G401.6 (cell line): ENCODE measurements around the gene CBFB.
"Not testable (repeated sequence)": the region's sequence is repeated elsewhere in the genome, so short reads cannot be mapped to it uniquely, and the experiment has no call there.

Source experiments
- FAIRE-seq: peaks from 2 replicates; lab custom pipeline; 2012; peaks lifted over from hg19 to GRCh38; lab: Jason Lieb, UNC

CBFB gene

DNA sequence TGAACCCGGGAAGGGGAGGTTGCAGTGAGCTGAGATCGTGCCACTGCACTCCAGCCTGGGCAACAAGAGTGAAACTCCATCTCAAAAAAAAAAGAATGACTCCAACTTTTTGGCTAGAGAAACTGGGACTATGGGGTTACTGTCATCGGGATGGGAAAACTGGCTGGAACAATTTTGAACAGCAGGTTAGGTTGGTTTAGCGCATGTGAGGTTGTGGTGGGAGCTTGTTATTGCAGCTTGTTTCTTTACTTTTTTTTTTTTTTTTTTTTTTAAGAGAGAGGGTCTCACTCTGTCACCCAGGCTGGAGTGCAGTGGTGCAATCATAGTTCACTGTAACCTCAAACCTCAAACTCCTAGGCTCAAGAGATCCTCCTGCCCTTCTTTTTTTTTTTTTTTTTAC is 12.6 kb downstream of the CBFB start:
- FAIRE-seq, result not testable (repeated sequence)

DNA sequence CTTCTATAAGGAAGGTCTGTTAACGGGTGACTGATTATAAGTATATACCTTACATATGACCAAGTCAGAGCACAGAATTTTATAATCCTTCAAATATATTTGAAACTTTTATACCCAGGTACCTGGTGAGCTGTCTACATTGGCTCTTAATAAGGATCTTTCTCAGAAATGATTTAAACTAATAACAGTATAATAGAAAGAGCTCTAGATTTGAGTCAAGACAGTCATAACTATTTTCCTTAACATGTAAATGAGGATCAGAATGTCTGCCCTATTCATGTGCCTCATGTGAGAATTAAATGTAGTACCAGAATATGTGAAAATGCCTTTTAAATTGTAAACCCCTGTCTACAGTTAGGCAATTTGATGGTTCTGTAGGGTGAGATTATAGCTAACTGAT is 14.5 kb downstream of the CBFB start:
- no peak for FAIRE-seq

DNA sequence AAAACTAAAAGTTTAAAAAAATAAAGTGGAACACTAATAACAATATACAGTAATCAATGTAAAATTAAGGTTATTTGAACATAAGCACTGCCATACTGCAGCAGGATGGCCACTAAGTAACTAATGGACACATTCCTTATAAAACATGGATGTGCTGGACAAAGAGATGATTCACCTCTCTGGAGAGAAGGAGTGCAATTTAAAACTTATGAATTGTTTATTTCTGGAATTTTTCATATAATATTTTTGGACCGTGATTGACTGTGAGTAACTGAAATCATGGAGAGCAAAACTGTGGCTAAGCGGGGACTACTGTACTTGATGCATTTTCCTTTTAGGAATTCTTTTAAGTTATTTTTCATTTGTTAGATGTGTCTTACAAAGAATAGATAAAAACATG is 21.8 kb downstream of the CBFB start:
- no peak for FAIRE-seq

DNA sequence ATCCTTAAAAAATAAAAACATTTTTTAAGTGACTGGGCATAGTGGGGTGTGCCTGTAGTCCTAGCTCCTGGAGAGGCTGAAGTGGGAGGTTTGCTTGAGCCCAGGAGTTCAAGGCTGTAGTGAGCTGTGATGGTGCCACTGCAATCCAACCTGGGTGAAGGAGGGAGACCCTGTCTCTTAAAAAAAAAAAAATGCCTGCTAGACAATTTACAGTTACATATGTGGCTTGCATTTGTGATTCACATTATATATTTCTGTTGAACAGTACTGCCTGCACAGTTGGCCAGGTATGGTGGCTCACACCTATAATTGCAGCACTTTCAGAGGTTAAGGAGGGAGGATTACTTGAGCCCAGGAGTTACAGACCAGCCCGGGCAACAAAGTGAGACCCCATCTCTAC is 23.4 kb downstream of the CBFB start:
- no peak for FAIRE-seq

DNA sequence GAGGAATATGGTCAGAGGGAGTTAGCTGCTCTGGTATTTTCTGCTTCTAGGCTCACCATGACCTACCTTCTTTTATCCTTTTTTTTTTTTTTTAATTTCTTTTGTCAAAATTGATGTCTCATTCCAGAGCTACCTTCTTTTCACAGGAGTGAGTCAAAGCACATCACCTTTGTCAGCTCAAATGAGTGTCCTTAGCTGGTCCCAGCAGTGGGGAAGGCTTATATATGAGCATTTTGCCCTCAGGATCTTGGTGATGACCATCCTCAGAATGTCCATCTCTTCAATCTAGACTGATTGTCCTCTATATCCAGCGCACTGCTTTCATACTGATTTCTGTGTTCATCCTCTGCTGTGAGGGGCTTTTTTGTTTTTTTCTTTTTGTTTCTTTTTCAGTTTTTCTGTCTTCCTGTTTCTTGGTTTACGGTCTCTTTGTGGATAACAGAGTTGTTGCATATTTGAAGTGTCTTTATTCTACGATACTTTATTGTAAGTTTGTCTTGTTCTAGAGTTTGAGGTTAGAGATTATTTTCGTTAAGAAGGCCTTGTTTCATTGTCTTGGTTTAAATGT is 24.9 kb downstream of the CBFB start:
- FAIRE-seq, result no peak

DNA sequence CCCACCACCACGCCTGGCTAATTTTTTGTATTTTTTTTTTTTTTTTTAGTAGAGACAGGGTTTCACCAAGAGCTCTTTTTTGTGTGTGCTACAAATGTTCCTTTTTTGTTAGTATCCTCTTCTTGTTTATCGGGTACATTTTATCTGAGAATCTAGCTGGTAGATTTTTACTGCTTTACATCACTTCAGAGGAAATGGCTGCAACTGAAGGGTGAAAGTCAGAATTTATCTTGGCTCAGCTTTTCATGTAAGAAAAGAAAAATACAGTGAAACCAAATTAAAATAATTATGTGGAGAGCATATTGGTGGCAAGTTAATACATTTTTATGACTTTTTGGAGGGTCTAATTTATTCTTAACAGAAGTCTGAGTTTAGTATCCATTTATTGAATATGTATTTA is 26.0 kb downstream of the CBFB start:
- no peak for FAIRE-seq

DNA sequence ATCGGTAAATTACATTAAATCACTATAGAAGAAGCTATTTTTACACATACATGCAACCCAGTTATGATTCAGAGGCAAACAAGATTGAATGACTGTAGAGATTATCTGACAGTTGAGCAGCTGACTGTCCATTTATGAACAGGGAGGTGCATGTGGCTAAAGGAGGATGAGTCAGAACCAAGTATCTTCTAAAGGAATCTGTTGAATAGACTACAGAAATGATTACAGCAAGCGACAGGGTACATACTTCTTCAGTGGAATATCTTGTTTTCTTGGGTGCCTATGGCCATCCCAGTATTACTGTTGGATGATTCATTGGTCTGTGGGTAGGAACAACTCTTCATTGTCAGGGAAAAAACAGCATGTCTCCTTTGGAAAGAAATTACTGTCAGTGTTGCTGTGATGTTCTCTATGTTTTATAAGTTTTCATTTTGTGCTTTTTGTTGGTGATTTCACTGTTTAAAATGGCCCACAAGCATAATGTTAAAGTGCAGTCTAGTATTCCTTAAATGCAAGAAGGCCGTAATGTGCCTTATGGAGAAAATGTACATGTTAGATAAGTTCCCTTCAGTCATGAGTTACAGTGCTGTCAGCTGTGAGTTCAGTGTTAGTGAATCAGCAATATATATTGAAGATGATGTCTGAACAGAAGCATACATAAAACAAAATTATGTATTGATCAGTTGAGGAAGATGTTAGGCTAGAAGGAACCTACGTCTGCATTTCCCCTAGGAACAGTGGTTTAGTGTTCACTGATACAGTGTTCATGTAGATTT is 27.0 kb downstream of the CBFB start:
- FAIRE-seq, result no peak

DNA sequence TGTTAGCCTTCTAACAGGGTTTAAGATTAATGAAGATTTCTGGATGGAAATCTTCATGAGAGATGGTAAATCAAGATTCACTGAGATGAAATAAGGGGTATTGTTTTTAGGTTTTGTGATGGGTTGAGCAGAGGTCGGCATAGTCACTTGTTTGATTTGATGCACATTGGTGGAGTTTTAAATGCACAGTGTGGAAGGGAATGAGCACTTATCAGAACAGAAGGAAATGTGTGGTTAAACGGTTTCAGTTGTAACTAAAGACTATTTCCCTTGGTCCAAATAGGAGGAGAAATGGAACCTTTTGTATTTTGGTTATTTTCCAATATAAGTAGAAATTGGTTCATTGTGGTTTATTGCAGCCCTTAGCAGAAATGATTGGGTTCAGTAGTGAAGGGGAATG is 34.1 kb downstream of the CBFB start:
- no peak for FAIRE-seq

DNA sequence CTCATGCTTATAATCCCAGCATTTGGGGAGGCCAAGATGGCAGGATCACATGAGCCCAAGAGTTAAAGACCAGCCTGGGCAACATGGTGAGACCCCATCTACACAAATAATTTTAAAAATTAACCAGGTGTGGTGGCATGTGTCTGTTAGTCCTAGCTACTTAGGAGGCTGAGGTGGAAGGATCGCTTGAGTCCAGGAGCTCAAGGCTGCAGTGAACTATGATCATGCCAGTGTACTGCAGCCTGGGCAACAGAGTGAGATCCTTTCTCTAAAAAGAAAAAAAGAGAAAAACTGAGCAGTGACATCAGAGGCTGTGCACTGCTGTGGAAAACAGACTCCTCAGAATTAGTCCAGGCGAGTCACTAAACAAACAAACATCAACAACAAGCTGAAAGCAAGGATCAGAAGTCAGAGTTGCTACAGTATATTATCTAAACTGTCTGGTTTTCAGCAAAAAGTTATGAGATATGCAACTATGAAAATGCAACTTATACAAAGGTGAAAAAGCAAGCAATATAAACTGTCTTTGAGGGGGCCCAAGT is 39.3 kb downstream of the CBFB start:
- FAIRE-seq, result no peak

DNA sequence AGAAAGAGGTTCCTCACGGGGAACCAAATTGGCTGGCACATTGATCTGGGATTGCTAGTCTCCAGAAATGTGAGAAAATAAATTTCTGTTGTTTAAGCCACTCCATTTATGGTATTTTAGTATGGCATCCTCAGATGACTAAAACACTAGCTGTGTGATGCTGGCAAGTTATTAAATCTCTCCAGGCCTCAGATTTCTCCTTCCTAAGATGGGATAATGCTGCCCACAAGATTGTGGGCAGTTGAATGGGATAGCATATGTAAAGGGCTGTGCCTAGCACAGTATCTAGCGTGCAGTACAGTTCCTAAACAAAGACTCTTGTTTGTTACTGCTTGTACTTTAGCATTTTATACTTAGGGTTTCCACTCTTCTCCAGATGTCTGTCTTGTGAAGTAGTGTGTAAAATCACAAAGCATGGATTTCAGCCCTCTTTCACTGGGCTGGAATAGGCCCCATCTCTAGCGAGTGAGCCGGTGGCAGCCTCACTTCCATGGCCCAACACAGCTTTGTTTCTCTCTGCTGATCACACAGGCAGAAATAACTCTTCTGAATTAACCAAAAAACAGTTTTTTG is 42.6 kb downstream of the CBFB start:
- no peak for FAIRE-seq

DNA sequence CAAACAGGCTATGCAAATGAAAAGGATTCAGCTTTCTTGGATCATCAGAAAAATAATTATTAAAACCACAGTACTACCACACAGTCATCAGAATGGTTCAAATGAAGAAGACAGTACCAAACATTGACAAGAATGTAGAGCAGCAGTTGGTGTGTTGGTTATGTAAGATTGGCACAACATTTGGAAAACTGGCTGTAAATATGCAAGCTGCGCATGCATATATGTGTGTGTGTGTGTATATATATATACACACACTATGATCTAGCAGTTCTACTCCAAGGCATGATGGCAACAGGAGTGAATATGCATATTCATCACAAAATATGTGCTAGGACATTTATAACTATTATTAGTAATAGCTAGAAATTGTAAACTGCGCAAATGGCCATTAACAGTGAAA is 46.4 kb downstream of the CBFB start:
- FAIRE-seq, result no peak

DNA sequence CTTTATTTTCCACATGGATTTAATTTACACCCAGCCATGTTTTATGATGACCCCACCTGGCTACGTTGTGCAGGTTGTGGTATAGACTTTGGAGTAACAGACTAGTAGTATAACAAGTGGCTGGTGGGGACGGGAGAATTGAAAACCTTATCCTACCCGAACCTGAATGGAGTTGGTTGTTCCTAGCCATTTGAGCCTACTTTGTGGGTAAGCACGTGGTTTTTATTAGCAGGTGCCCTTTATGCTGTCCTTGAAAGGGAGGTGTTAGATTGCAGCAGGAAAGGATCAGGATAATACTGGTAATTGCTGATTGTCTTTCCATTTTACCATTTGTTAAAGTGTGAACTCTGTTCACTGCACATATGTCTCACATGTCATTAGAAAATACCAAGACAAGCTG is 48.9 kb downstream of the CBFB start:
- no peak for FAIRE-seq

DNA sequence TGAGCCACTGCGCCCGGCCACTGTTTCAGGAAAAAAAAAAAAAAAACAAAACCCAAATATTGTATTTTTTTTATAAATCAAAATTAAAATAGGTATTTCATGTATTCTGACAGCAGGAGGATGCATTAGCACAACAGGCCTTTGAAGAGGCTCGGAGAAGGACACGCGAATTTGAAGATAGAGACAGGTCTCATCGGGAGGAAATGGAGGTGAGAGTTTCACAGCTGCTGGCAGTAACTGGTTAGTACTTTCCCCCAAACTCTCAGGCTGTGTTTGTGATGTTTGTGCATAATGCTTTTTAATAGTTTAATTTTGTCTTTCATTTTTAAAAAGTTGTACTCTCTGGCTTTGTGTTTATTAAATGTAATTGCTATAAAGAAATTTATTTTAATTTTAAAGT is 53.2 kb downstream of the CBFB start:
- no peak for FAIRE-seq

DNA sequence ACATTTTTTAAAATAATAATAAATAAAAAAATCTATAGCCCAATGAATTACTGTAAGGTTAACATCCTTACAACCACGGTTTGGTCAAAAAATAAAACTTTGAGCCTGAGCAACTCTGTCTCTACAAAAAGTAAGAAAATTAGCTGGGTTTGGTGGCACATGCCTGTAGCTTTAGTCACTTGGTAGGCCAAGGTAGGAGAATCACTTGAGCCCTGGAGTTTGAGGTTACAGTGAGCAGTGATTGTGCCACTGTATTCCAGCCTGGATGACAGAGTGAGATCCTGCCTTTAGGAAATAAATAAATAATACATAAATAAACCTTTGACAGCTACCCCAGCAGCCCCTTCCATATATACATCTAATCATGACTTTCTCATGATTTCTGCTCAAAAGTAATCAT is 53.9 kb downstream of the CBFB start:
- no peak for FAIRE-seq

DNA sequence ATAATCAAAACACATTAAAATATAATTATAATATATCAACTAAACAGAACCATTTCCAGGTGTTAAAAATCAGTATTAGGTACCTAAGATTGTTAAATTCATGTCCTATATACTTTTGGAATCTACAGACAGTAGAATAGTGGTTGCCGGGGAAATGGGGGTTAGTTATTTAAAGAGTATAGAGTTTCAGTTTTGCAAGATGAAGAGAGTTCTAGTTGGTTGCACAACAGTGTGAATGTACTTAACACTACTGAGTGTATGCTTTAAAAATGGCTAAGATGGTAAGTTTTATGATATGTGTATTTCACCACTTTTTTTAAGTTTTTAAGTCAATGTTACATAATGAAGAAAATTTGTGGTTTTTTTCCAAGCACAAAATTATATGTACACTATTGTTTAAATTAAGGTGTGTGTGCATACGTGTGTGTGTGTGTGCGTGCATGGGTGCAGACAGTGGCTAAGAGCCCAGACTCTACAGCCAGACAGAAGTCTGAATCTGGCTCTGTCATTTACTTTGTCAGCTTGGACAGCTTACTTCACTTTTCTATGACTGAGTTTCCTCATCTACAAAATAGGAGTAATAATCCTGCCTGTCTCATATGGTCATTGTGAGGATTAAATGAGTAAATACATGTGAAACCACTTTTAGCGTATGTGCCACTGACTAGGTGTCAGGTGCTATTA is 55.5 kb downstream of the CBFB start:
- FAIRE-seq, result no peak

DNA sequence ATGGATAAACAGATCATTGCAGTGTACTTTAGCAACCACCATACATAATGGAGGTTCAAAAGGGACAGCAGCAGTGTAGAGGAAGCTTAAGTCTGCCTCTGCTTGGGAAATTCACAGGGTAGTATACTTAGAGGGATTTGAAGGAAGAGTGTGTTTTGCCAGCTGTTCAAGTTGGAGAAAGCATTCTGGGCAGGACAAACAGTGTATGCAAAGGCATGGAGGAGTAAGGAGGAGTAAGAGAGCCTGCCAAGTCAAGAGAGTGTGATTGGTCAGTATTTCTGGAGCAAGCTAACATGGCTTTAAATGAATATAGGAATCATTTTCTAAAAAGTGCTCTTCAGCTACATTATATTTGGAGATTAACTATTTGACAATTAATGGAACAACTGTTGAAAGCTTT is 57.9 kb downstream of the CBFB start:
- FAIRE-seq, result no peak

DNA sequence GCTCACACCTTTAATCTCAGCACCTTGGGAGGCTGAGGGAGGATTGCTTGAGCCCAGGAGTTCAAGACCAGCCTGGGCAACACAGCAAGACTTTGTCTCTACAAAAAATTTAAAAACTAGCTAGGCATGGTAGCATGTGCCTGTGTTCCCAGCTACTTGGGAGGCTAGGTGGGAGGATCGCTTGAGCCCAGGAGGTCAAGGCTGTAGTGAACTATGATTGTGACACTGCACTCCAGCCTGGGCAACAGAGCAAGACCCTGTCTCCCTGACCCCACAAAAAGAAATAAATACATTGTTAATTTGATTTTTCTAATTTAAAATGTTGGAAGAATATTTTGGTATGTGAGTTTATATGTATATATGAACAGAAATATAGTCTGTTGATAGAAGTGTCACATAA is 58.3 kb downstream of the CBFB start:
- FAIRE-seq, result no peak

DNA sequence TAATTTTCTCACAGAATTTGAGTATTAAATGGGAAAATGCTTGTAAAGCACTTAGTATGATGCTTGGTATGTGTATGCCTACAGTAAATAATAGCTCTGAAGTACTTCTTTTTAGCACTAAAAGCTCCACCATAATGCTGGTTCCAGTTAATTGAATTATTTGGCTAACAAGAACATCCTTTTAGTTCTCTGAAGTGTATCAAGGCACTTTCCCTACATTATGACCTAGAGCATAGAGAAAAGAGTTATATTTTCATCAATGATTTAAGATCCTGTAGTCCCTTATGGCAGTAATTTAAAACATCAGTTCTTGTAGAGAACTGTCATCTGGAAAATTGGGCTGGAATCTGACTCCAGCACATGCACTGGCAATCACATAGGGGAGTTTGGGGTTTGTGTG is 58.9 kb downstream of the CBFB start:
- no peak for FAIRE-seq

DNA sequence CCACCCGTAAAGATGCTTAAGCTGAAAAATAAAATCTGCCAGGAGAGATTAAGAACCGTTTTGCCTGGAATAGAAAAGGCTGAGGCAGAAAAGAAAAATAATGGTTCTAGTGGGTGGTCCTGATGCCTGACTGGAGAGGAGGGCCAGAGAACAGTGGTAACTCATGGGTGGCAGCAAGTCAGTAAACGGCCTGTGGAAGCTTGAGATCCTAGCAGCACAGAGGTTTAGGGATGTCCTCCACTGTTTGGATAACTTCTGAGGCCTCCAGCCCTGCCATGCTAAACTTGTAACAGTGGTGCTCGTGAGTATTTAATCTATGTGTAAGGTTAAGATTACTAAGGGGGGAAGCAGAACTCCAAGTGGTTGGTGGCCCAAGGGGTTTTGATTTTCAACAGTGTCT is 59.6 kb downstream of the CBFB start:
- FAIRE-seq, result no peak

DNA sequence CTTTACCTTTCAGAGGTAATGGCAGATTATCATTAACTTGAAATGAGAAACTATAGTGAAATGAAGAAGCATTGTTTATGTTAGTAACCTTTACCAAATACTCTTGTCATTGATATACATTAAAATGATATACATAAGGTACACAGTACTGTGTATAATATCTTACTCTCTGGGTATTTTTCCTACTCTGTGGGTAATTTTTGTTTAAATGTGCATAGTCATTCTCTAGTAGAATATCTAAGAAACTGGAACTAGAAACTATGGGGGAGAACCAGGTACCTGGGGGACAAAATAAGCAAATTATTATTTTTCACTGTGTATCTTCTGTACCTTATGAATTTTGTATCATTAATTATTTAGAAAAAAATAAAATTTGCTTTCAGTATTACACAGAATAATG is 60.2 kb downstream of the CBFB start:
- FAIRE-seq, result no peak

DNA sequence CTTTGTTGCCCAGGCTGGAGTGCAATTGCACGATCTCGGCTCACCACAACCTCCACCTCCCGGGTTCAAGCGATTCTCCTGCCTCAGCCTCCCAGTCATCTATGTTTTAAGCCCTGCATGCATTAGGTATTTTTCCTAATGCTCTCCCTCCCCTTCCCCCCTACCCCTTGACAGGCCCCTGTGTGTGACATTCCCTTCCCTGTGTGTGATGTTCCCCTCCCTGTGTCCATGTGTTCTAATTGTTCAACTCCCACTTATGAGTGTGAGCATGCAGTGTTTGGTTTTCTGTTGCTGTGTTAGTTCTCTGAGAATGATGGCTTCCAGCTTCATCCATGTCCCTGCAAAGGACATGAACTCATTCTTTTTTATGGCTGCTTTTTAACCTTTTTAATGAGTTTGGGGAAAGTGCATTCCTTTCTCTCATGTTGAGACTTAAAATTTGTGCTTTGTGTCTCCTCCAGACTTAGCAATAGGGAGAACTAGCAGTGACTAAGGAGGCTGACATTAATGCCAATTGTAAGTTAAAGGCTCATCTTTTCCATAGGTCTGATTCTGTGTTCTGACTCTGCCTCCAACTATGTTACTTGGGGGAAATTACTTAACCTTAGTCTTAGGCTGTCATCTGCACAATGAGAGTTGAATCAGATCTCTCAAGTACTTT is 63.1 kb downstream of the CBFB start:
- FAIRE-seq, result no peak

DNA sequence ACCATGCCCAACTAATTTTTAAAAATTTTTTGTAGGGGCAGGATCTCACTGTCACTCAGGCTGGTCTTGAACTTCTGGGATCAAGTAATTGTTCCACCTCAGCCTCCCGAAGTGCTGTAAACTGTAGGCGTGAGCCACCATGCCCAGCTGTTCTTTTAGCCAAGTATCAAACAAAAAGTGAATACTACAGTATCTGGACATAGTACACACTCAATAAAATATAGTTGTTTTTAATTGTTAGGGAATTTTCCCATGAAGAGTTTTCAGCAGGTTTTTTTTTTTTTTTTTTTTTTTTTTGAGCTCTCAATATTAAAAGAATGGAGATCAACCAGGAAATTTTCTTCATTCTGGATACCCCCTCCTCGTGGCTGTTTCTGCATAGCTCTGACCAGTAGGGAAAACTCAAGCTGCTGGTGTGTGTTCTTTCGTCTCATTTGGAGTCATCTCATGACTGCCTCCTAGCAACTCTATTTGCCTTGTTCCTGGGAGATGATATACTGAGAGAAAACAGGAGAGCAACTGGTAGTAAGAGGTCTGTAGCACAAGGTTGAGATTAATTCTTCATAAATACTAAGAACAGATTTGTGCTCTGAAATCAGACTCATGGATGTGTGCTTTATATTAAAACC is 64.3 kb downstream of the CBFB start:
- FAIRE-seq, result no peak
